Activated naive CD8-positive, alpha-beta T cell treated with anti-CD3 and anti-CD28 coated beads, Interleukin-2, amount 10 ng/mL, durations not matched to agents 7 days and 5 days (primary cell): ENCODE data around the gene KRT81. TPM values are rescaled to one million over a fixed set of nuclear protein-coding genes. Genes with fewer than 3 reads are reported as not detected.

ENCODE experiments used
- ATAC-seq: fragments of 150-1000 bp; cut with Tn5 transposase; one replicate; pipeline ENCODE4 v1.10.0; 2021; ENCODE audit warnings: low read depth, moderate library complexity
- POLR2A ChIA-PET: fragments of 350-600 bp; sonication (Branson Sonifier 250); formaldehyde crosslinking; loops from one replicate; lab custom pipeline; 2021; ENCODE audit warnings: antibody characterized with exemption; lab: Charles Lee
- DNase-seq: peaks from one replicate; pipeline ENCODE4 v3.0.0; 2021
- H3K27ac Mint-ChIP-seq: one replicate; pipeline ENCODE4 v1.8.0; 2022; ENCODE audit warnings: mild to moderate bottlenecking, mixed read lengths
- H3K27me3 Mint-ChIP-seq: one replicate; pipeline ENCODE4 v1.8.0; 2022; ENCODE audit warnings: mild to moderate bottlenecking, moderate library complexity, mixed read lengths
- H3K36me3 Mint-ChIP-seq: one replicate; pipeline ENCODE4 v1.8.0; 2021; ENCODE audit warnings: mild to moderate bottlenecking, mixed read lengths
- H3K4me1 Mint-ChIP-seq: one replicate; pipeline ENCODE4 v1.8.0; 2021; ENCODE audit warnings: mixed read lengths
- H3K4me3 Mint-ChIP-seq: one replicate; pipeline ENCODE4 v1.8.0; 2022; ENCODE audit warnings: mild to moderate bottlenecking, moderate library complexity, mixed read lengths
- H3K9me3 Mint-ChIP-seq: one replicate; pipeline ENCODE4 v1.8.0; 2021; ENCODE audit warnings: mixed read lengths
- total RNA-seq, 2 experiments: library from RNA; stranded (reverse); gene quantifications; one replicate each; pipeline ENCODE4 v1.2.3, GENCODE V29; 2021

Gene KRT81
- total RNA-seq, 2 experiments from 2014 or later = not detected

DNA sequence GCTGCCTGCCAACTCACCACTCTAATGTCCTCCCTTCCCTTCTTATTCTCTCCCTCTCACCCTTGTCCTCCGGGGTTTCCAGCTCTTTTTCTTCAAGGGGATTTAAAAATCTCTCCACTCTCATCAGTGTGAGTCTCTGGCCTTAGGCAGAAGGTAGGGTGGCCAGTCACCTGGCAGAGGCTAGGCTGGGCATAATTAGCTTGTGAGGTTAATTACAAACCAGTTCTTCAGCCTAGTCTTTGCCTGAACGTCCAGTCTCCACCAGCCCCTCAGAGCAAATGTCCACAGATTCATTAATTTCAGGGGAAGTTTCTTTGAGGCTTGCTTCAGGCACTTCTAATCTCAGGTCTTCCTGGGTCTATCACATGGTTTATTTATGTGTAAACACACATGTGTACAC lies 51.6 kb downstream of the KRT81 start:
- Mint-ChIP-seq H3K4me1 (peaks cover 23% of the 10 kb centered on the region), H3K36me3 (no peaks in the 10 kb centered on the region), H3K9me3 (no peaks in the 10 kb centered on the region), H3K4me3 (no peak overlapping the region), H3K27ac (no peak overlapping the region), H3K27me3 (peaks cover 23% of the 10 kb centered on the region)
- DNase-seq (no peak), ATAC-seq (no peak)
- POLR2A ChIA-PET = no interaction called here

GRCh38 chr12:52238916-52239646 lies 52.3 kb downstream of the KRT81 start:
- ATAC-seq = no peak
- POLR2A ChIA-PET = no interaction called here
- no peak overlapping the region for H3K27ac Mint-ChIP-seq

GRCh38 chr12:52238207-52238840 lies 53.0 kb downstream of the KRT81 start:
- DNase-seq (no peak), ATAC-seq (no peak)
- Mint-ChIP-seq H3K4me1 (peaks cover 15% of the 10 kb centered on the region), H3K27me3 (peaks cover 35% of the 10 kb centered on the region), H3K4me3 (no peak overlapping the region), H3K27ac (no peak overlapping the region), H3K36me3 (no peaks in the 10 kb centered on the region), H3K9me3 (no peaks in the 10 kb centered on the region)
- POLR2A ChIA-PET = no interaction called here

More at GRCh38 chr12:52238916-52239646, 52.3 kb downstream of the KRT81 start:
- no peaks in the 10 kb centered on the region for H3K9me3 Mint-ChIP-seq
- H3K36me3 Mint-ChIP-seq = no peaks in the 10 kb centered on the region
- peaks cover 22% of the 10 kb centered on the region for H3K4me1 Mint-ChIP-seq
- H3K4me3 Mint-ChIP-seq = no peak overlapping the region
- H3K27me3 Mint-ChIP-seq = peaks cover 30% of the 10 kb centered on the region
- DNase-seq = no peak

GRCh38 chr12:52236386-52237050 lies 54.8 kb downstream of the KRT81 start:
- no peak for ATAC-seq
- DNase-seq = peak; percentile 22
- Mint-ChIP-seq H3K27ac (no peak overlapping the region), H3K4me1 (peaks cover 5% of the 10 kb centered on the region), H3K9me3 (no peaks in the 10 kb centered on the region), H3K36me3 (no peaks in the 10 kb centered on the region), H3K4me3 (no peak overlapping the region), H3K27me3 (peaks cover 49% of the 10 kb centered on the region)
- POLR2A ChIA-PET = no interaction called here

Other genes starting within 250 kb of the KRT81 start
- 1 to 10 TPM; 8.6 to 8.8 TPM for gene NR4A1, start 240.1 kb downstream of the KRT81 start, total RNA-seq
- 10 to 100 TPM; 25.2 to 28.8 TPM for gene ATG101, start 221.6 kb downstream of the KRT81 start, total RNA-seq
- not detected for gene SMIM41, start 211.8 kb downstream of the KRT81 start, total RNA-seq
- gene KRT80, start 99.5 kb downstream of the KRT81 start, total RNA-seq = not detected
- 1 to 10 TPM; 8.5 to 8.9 TPM for gene KRT7, start 58.3 kb downstream of the KRT81 start, total RNA-seq
- gene KRT86, start 16.9 kb downstream of the KRT81 start, total RNA-seq = under 1 TPM in 1 of 2 experiments, not detected in 1; 0.14 TPM
- not detected for gene KRT83, start 29.9 kb upstream of the KRT81 start, total RNA-seq
- not detected for gene KRT85, start 75.9 kb upstream of the KRT81 start, total RNA-seq
- gene KRT84, start 94.1 kb upstream of the KRT81 start, total RNA-seq = not detected
- gene KRT82, start 114.8 kb upstream of the KRT81 start, total RNA-seq = not detected
- gene KRT75, start 142.8 kb upstream of the KRT81 start, total RNA-seq = not detected
- not detected for gene KRT6B, start 160.6 kb upstream of the KRT81 start, total RNA-seq
- gene KRT6C, start 182.3 kb upstream of the KRT81 start, total RNA-seq = not detected
- gene KRT6A, start 201.7 kb upstream of the KRT81 start, total RNA-seq = not detected
- not detected for gene KRT5, start 228.9 kb upstream of the KRT81 start, total RNA-seq